ENCODE data around the gene GRM3.

GRCh38 chr7:86762129-86762528 is 118.4 kb downstream of the GRM3 start:
- no peak for TF ChIP-seq CTCF (IDR thresholded peaks at IDR 0.05)
- no peak for TF ChIP-seq FOXJ3 (CRISPR knock-in tag; IDR thresholded peaks at IDR 0.05)
- TF ChIP-seq ZBTB33 (IDR thresholded peaks at IDR 0.05; ENCODE audit: borderline replicate concordance, low read depth), result no peak
- TF ChIP-seq FOXM1 (IDR thresholded peaks at IDR 0.05; ENCODE audit: low read depth), result no peak
- no peak for TF ChIP-seq MEF2A (IDR thresholded peaks at IDR 0.05; ENCODE audit: borderline replicate concordance, low read depth)
- TF ChIP-seq POLR2AphosphoS5 (IDR thresholded peaks at IDR 0.05; ENCODE audit: low read depth, low read length), result no peak
- TF ChIP-seq RAD21 (IDR thresholded peaks at IDR 0.05; ENCODE audit: low read length), result no peak
- TF ChIP-seq SIN3A (IDR thresholded peaks at IDR 0.05; ENCODE audit: borderline replicate concordance, low read depth, low read length), result no peak

Data from SK-N-SH (cell line).